HFFc6 (cell line): ENCODE measurements around the gene MTCL3. TPM values are rescaled to one million over a fixed set of nuclear protein-coding genes. Genes with fewer than 3 reads are reported as not detected.
"Not testable (repeated sequence)": the region's sequence is repeated elsewhere in the genome, so short reads cannot be mapped to it uniquely, and the experiment has no call there.

Source experiments
- DNase-seq: peaks from one replicate; pipeline ENCODE4 v3.0.0-alpha.2; 2018
- H3K27ac Mint-ChIP-seq: 2 replicates; pipeline ENCODE4 v1.8.0; 2020; ENCODE audit warnings: mild to moderate bottlenecking, mixed read lengths
- H3K27me3 Mint-ChIP-seq: 2 replicates; pipeline ENCODE4 v1.8.0; 2021; ENCODE audit warnings: mild to moderate bottlenecking, moderate library complexity, mixed read lengths; ENCODE audit not compliant: insufficient read depth
- H3K36me3 Mint-ChIP-seq: 2 replicates; pipeline ENCODE4 v1.8.0; 2021; ENCODE audit warnings: low read depth, mixed read lengths
- H3K4me1 Mint-ChIP-seq: 2 replicates; pipeline ENCODE4 v1.8.0; 2020; ENCODE audit warnings: low read depth, mixed read lengths
- H3K4me3 Mint-ChIP-seq: 2 replicates; pipeline ENCODE4 v1.8.0; 2020; ENCODE audit warnings: mild to moderate bottlenecking, moderate library complexity, mixed read lengths
- H3K9me3 Mint-ChIP-seq: 2 replicates; pipeline ENCODE4 v1.8.0; 2020; ENCODE audit warnings: mild to moderate bottlenecking, mixed read lengths
- total RNA-seq, 6 experiments: library from RNA; stranded (reverse); fragmentation: NEBNext Ultra II Directional; extraction: Animal tissue kit (Norgen Biotek cat#: 25700); gene quantifications; 2 replicates in 1 of 6; 3 replicates in 5 of 6; pipeline ENCODE4 v1.2.3, GENCODE V29; 2021
- TF ChIP-seq, protein P1 (sequence below): fragments of 200-600 bp; sonication (generic); IDR thresholded peaks from 2 replicates; pipeline ENCODE4 v1.5.0; 2021; ENCODE audit warnings: antibody characterized with exemption, mild to moderate bottlenecking

MTCL3 gene

DNA sequence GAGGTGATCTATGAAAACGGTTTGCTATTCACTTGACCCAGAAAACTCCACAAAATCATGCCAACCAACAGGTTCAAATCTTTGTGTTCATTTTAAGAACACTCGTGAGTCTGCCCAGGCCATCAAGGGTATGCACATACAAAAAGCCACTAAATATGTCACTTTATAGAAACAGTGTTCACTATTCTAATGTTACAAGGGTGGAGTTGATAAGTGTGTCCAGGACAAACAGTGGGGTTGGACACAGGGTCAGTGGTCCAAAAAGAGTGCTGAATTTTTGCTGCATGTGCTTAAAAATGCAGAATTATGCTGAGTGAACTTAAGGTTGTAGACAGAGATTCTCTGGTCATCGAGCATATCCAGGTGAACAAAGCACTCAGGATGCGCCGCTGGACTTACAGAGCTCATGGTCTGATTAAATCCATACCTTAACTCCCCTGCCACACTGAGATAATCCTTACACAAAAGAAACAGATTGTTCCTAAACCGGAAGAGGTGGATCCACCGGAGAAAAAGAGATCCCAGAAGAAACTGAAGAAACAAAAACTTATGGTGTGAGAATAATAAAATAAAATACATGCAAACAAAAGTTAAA lies 83.4 kb downstream of the MTCL3 start:
- Mint-ChIP-seq H3K4me3 (no peak overlapping the region), H3K27me3 (no peaks in the 10 kb centered on the region), H3K27ac (no peak overlapping the region), H3K4me1 (no peaks in the 10 kb centered on the region), H3K36me3 (no peaks in the 10 kb centered on the region), H3K9me3 (no peaks in the 10 kb centered on the region)
- TF ChIP-seq, protein P1, sequence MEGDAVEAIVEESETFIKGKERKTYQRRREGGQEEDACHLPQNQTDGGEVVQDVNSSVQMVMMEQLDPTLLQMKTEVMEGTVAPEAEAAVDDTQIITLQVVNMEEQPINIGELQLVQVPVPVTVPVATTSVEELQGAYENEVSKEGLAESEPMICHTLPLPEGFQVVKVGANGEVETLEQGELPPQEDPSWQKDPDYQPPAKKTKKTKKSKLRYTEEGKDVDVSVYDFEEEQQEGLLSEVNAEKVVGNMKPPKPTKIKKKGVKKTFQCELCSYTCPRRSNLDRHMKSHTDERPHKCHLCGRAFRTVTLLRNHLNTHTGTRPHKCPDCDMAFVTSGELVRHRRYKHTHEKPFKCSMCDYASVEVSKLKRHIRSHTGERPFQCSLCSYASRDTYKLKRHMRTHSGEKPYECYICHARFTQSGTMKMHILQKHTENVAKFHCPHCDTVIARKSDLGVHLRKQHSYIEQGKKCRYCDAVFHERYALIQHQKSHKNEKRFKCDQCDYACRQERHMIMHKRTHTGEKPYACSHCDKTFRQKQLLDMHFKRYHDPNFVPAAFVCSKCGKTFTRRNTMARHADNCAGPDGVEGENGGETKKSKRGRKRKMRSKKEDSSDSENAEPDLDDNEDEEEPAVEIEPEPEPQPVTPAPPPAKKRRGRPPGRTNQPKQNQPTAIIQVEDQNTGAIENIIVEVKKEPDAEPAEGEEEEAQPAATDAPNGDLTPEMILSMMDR = no peak
- DNase-seq = no peak

DNA sequence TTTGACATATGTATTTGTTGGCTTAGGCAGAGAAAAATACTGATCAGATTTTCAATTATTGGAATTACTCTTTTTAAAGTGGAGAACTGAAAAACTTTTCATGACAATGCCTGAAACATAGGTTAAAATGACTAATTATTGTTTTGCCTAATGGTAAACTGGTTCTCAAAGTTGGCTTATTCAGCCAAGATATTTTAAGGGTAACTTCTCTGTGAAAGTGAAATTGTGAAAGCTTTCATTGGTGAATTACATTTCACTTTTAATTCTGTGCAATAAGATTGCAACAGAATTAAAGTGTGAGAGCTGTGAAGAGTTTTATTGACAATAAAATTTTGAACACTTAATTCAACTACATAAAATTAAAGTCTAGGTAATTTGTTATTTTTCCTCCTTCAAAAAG lies 84.5 kb downstream of the MTCL3 start:
- H3K9me3 Mint-ChIP-seq = no peaks in the 10 kb centered on the region
- no peaks in the 10 kb centered on the region for H3K27me3 Mint-ChIP-seq
- no peaks in the 10 kb centered on the region for H3K4me1 Mint-ChIP-seq
- TF ChIP-seq, protein P1 = no peak
- no peaks in the 10 kb centered on the region for H3K36me3 Mint-ChIP-seq
- no peak overlapping the region for H3K4me3 Mint-ChIP-seq
- no peak overlapping the region for H3K27ac Mint-ChIP-seq
- no peak for DNase-seq

- not testable (repeated sequence) for H3K36me3 Mint-ChIP-seq, H3K4me3 Mint-ChIP-seq, H3K27me3 Mint-ChIP-seq, H3K4me1 Mint-ChIP-seq, DNase-seq, H3K9me3 Mint-ChIP-seq, H3K27ac Mint-ChIP-seq
Observed at GRCh38 chr6:127428562-127428961, 90.6 kb downstream of the MTCL3 start.

DNA sequence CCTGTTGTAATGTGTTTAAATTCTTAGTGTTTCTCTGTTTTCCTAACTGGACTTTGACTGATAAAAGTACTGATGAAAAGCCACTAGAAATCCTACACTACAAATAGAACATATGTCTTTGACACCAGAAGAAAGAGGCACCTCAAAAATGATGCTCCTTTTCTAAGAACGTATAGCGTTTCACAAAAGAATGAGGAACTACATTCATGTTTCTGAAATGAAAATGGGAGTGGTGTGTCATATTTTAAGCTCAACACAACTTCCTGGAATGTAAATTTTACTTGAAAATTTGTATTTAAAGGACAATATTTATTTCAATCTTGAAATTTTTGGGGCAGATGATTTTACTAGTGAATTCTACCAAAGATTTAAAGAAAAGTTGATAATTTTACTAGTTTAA lies 95.2 kb downstream of the MTCL3 start:
- H3K4me3 Mint-ChIP-seq = no peak overlapping the region
- H3K36me3 Mint-ChIP-seq = no peaks in the 10 kb centered on the region
- H3K27ac Mint-ChIP-seq = peak overlapping the region; percentile 24; the same call in 1 of the 2 replicates

More for the DNA sequence above, 95.2 kb downstream of the MTCL3 start:
- TF ChIP-seq, protein P1 = no peak
- H3K9me3 Mint-ChIP-seq = peaks cover 5% of the 10 kb centered on the region
- H3K27me3 Mint-ChIP-seq = no peaks in the 10 kb centered on the region
- no peak for DNase-seq
- peaks cover 28% of the 10 kb centered on the region for H3K4me1 Mint-ChIP-seq

Other genes with a start within 250 kb of the MTCL3 start
- 10 to 100 TPM; 62.2 to 69.9 (median 65.9) TPM for gene ECHDC1, start 175.7 kb downstream of the MTCL3 start, total RNA-seq
- gene KIAA0408, start 59.9 kb downstream of the MTCL3 start, total RNA-seq = 1 to 10 TPM; 1.4 to 3.5 (median 2.3) TPM
- gene C6orf58, start 57.8 kb upstream of the MTCL3 start, total RNA-seq = under 1 TPM in 1 of 6 experiments, not detected in 5; 0.27 TPM